Mesenchymal stem cell (in vitro differentiated cells and primary cell): ENCODE results near the gene ATP5MC2.
A peak's percentile ranks its signal among the peaks of the same experiment; 100 is the strongest.

Source experiments
- DNase-seq: peaks from one replicate; pipeline ENCODE4 v3.0.0-alpha.2; 2013
- H2AFZ ChIP-seq: one replicate; pipeline ENCODE4 v1.6.1; 2013; ENCODE audit warnings: low read depth, mild to moderate bottlenecking, control low read depth, inconsistent platforms, low read length, moderate library complexity
- H2AK5ac ChIP-seq: 2 replicates; pipeline ENCODE4 v1.6.1; 2013; ENCODE audit warnings: low read length, moderate library complexity, mild to moderate bottlenecking, inconsistent platforms; ENCODE audit not compliant: severe bottlenecking
- H2BK120ac ChIP-seq: one replicate; pipeline ENCODE4 v1.6.1; 2013; ENCODE audit warnings: low read depth, mild to moderate bottlenecking, inconsistent platforms, low read length, moderate library complexity
- H2BK12ac ChIP-seq, 2 experiments: one replicate each; pipeline ENCODE4 v1.6.1; 2013; ENCODE audit warnings: inconsistent platforms in 2 of 2, low read length in 2 of 2, mild to moderate bottlenecking in 2 of 2, moderate library complexity in 2 of 2, control low read depth in 1 of 2
- H2BK15ac ChIP-seq: one replicate; pipeline ENCODE4 v1.6.1; 2013; ENCODE audit warnings: mild to moderate bottlenecking, low read depth, inconsistent platforms; ENCODE audit not compliant: poor library complexity, severe bottlenecking
- H2BK5ac ChIP-seq: 2 replicates; pipeline ENCODE4 v1.6.1; 2013; ENCODE audit warnings: low read depth, mild to moderate bottlenecking, low read length, control low read depth, inconsistent platforms; ENCODE audit not compliant: poor library complexity, severe bottlenecking
- H3K14ac ChIP-seq, 2 experiments: one replicate each; pipeline ENCODE4 v1.6.1; 2013; ENCODE audit warnings: inconsistent platforms in 2 of 2, low read length in 2 of 2, control low read depth in 1 of 2, mild to moderate bottlenecking in 1 of 2, moderate library complexity in 1 of 2
- H3K18ac ChIP-seq, 2 experiments: one replicate each; pipeline ENCODE4 v1.6.1; 2013; ENCODE audit warnings: inconsistent platforms in 2 of 2, low read length in 2 of 2, control low read depth in 1 of 2, low read depth in 1 of 2, mild to moderate bottlenecking in 1 of 2
- H3K23ac ChIP-seq, 2 experiments: one replicate each; pipeline ENCODE4 v1.6.1; 2013; ENCODE audit warnings: inconsistent platforms in 2 of 2, low read length in 2 of 2, mild to moderate bottlenecking in 2 of 2, moderate library complexity in 2 of 2, control low read depth in 1 of 2
- H3K27ac ChIP-seq: 2 replicates; pipeline ENCODE4 v1.5.1; 2013; ENCODE audit warnings: mild to moderate bottlenecking, moderate library complexity, low read length, control low read depth, inconsistent platforms; ENCODE audit not compliant: poor library complexity, severe bottlenecking
- H3K27me3 ChIP-seq, 2 experiments: 2 replicates each; pipeline versions ENCODE4 v1.6.1 to v1.7.0; 2013; ENCODE audit warnings: low read length in 2 of 2, mild to moderate bottlenecking in 2 of 2, moderate library complexity in 2 of 2, control low read depth in 1 of 2, inconsistent platforms in 1 of 2; ENCODE audit not compliant: control insufficient read depth in 1 of 2, insufficient read depth in 1 of 2
- H3K36me3 ChIP-seq, 2 experiments: 2 replicates each; pipeline versions ENCODE4 v1.6.1 to v1.7.0; 2013; ENCODE audit warnings: low read length in 2 of 2, control low read depth in 1 of 2, inconsistent platforms in 1 of 2, low read depth in 1 of 2, mild to moderate bottlenecking in 1 of 2; ENCODE audit not compliant: insufficient read depth in 2 of 2, control insufficient read depth in 1 of 2
- H3K4ac ChIP-seq, 2 experiments: one replicate each; pipeline ENCODE4 v1.6.1; 2013; ENCODE audit warnings: inconsistent platforms in 2 of 2, low read length in 2 of 2, mild to moderate bottlenecking in 2 of 2, moderate library complexity in 2 of 2, control low read depth in 1 of 2, low read depth in 1 of 2
- H3K4me1 ChIP-seq: 2 replicates; pipeline ENCODE4 v1.6.1; 2013; ENCODE audit warnings: low read depth, low read length, control low read depth; ENCODE audit not compliant: control insufficient read depth, insufficient read depth
- H3K4me2 ChIP-seq: 2 replicates; pipeline ENCODE4 v1.6.1; 2013; ENCODE audit warnings: low read length, mild to moderate bottlenecking, inconsistent platforms; ENCODE audit not compliant: poor library complexity, severe bottlenecking
- H3K4me3 ChIP-seq, 2 experiments: 2 replicates each; pipeline versions ENCODE4 v1.5.1 to v1.7.0; 2013; ENCODE audit warnings: low read length in 2 of 2, mild to moderate bottlenecking in 2 of 2, control low read depth in 1 of 2, low read depth in 1 of 2; ENCODE audit not compliant: insufficient read depth in 1 of 2
- H3K79me1 ChIP-seq: replicated peaks from 2 replicates; pipeline ENCODE4 v1.6.1; 2013; ENCODE audit warnings: mild to moderate bottlenecking, control low read depth, low read length, inconsistent platforms; ENCODE audit not compliant: poor library complexity, severe bottlenecking
- H3K9ac ChIP-seq: 2 replicates; pipeline ENCODE4 v1.7.0; 2013; ENCODE audit warnings: mild to moderate bottlenecking, low read length, moderate library complexity
- H3K9me3 ChIP-seq: 2 replicates; pipeline ENCODE4 v1.7.0; 2013; ENCODE audit warnings: mild to moderate bottlenecking, low read length; ENCODE audit not compliant: control insufficient read depth
- H4K8ac ChIP-seq: one replicate; pipeline ENCODE4 v1.6.1; 2013; ENCODE audit warnings: inconsistent platforms, mild to moderate bottlenecking, low read length, moderate library complexity
- H4K91ac ChIP-seq: one replicate; pipeline ENCODE4 v1.6.1; 2013; ENCODE audit warnings: mild to moderate bottlenecking, low read length, inconsistent platforms
- WGBS: methylation state at CpG from one replicate; pipeline ENCODE4 v1.1.7; 2013; ENCODE audit warnings: mixed read lengths; 5-methylcytosine and 5-hydroxymethylcytosine counted together

The ATP5MC2 gene

GRCh38 chr12:53703756-53704155 lies 27.9 kb upstream of the ATP5MC2 start:
- no peak overlapping the region for H3K4me2 ChIP-seq
- H3K4ac ChIP-seq, result no peak overlapping the region
- H3K23ac ChIP-seq, result no peak overlapping the region
- no peak overlapping the region for H2AK5ac ChIP-seq
- H3K4me1 ChIP-seq, result no peaks in the 10 kb centered on the region
- H3K9ac ChIP-seq, result no peak overlapping the region
- H4K8ac ChIP-seq, result no peak overlapping the region
- H2BK12ac ChIP-seq, result no peak overlapping the region
- no peak overlapping the region for H3K18ac ChIP-seq
- H3K9me3 ChIP-seq, result no peaks in the 10 kb centered on the region
- DNase-seq, result no peak
- H2BK5ac ChIP-seq, result no peak overlapping the region
- no peak overlapping the region for H4K91ac ChIP-seq
- no peak overlapping the region for H3K4me3 ChIP-seq
- 40% methylated on average over 2 of the region's 4 CpGs for WGBS
- no peak overlapping the region for H3K27ac ChIP-seq
- H2AFZ ChIP-seq, result no peak overlapping the region
- no peak overlapping the region for H2BK15ac ChIP-seq
- H3K27me3 ChIP-seq, result peaks cover 50 to 71% of the 10 kb centered on the region in 2 experiments
- H2BK120ac ChIP-seq, result no peak overlapping the region
- H3K14ac ChIP-seq, result no peak overlapping the region
- H3K36me3 ChIP-seq, result no peaks in the 10 kb centered on the region
- no peaks in the 10 kb centered on the region for H3K79me1 ChIP-seq

DNA sequence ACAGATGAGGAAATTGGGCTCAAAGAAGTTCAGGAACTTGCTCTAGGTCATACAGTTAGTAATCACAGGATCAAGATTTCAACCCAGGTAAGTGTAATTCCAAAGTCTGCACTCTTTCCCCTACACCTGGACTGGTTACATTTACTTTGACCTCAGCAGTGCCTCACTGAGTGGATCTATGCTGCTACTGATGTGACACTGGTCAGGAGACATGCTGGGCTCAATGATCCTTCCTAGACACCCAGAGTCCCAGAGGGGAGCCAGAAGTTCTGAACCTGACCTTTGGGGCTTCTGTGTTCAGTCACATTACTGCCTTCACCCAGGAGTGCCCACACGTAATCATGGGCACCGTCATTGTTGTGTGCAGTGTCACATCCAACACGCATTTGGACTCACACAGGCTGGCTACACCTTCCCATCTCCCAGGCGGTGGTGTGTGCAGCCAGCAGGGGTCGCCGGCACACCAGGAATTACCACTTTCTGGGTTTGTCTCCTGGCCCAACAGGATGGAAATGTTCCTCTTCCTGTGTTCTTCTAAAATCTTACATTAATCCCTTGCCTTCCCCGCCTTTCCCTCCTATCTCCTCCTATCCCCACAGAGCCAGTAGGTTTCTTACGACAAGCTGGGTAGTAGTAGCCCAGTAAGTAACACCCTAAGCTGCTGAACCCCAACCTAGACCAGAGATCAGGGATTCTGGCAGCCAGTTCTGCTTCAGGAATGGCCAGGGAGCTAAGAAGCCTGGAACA lies 25.8 kb upstream of the ATP5MC2 start:
- DNase-seq, result peak; percentile 67
- Histone ChIP-seq H3K14ac (no peak overlapping the region), H3K9me3 (no peaks in the 10 kb centered on the region), H2BK5ac (no peak overlapping the region), H3K4ac (no peak overlapping the region), H3K79me1 (no peaks in the 10 kb centered on the region), H3K36me3 (no peaks in the 10 kb centered on the region), H3K23ac (no peak overlapping the region), H3K18ac (no peak overlapping the region), H3K4me1 (peaks cover 4% of the 10 kb centered on the region), H2AK5ac (no peak overlapping the region), H3K9ac (peak overlapping the region; percentile 35), H2AFZ (peak overlapping the region; percentile 57), H2BK12ac (peak overlapping the region in 1 of 2 experiments; percentile 67), H3K27me3 (peaks cover 59 to 77% of the 10 kb centered on the region in 2 experiments), H4K8ac (no peak overlapping the region), H3K4me2 (no peak overlapping the region), H4K91ac (no peak overlapping the region), H3K4me3 (no peak overlapping the region), H2BK120ac (no peak overlapping the region), H2BK15ac (no peak overlapping the region), H3K27ac (no peak overlapping the region)
- 3% methylated on average over 8 of the region's 8 CpGs for WGBS

- Histone ChIP-seq H3K27me3 (peaks cover 58 to 71% of the 10 kb centered on the region in 2 experiments), H3K27ac (no peak overlapping the region), H2BK12ac (no peak overlapping the region), H3K4me1 (peaks cover 8% of the 10 kb centered on the region), H2BK15ac (no peak overlapping the region), H3K4me2 (no peak overlapping the region), H3K23ac (no peak overlapping the region), H2BK5ac (no peak overlapping the region), H3K36me3 (no peaks in the 10 kb centered on the region), H3K9me3 (no peaks in the 10 kb centered on the region), H4K91ac (no peak overlapping the region), H2BK120ac (no peak overlapping the region), H3K79me1 (no peaks in the 10 kb centered on the region), H3K18ac (no peak overlapping the region), H2AFZ (no peak overlapping the region), H3K4me3 (no peak overlapping the region), H3K9ac (no peak overlapping the region), H2AK5ac (no peak overlapping the region), H3K14ac (no peak overlapping the region), H4K8ac (no peak overlapping the region), H3K4ac (no peak overlapping the region)
- no peak for DNase-seq
- WGBS, result 73% methylated on average over 5 of the region's 6 CpGs
Measured at GRCh38 chr12:53700567-53700966, 24.7 kb upstream of the ATP5MC2 start.

GRCh38 chr12:53699678-53700025 lies 23.8 kb upstream of the ATP5MC2 start:
- H3K36me3 ChIP-seq, result no peaks in the 10 kb centered on the region
- no peak overlapping the region for H2AK5ac ChIP-seq
- H2BK12ac ChIP-seq, result no peak overlapping the region
- no peak overlapping the region for H2AFZ ChIP-seq
- H3K27ac ChIP-seq, result no peak overlapping the region
- no peak overlapping the region for H3K4ac ChIP-seq
- peaks cover 61 to 70% of the 10 kb centered on the region in 2 experiments for H3K27me3 ChIP-seq
- no peak overlapping the region for H3K9ac ChIP-seq
- H3K4me2 ChIP-seq, result no peak overlapping the region
- H4K8ac ChIP-seq, result peak overlapping the region; percentile 13
- H3K4me1 ChIP-seq, result peaks cover 11% of the 10 kb centered on the region
- no peak overlapping the region for H2BK5ac ChIP-seq
- H3K4me3 ChIP-seq, result no peak overlapping the region
- WGBS, result 62% methylated on average over 5 of the region's 5 CpGs
- no peaks in the 10 kb centered on the region for H3K9me3 ChIP-seq
- no peak overlapping the region for H3K23ac ChIP-seq
- H2BK15ac ChIP-seq, result no peak overlapping the region
- H2BK120ac ChIP-seq, result no peak overlapping the region
- no peak overlapping the region for H4K91ac ChIP-seq
- DNase-seq, result no peak
- no peaks in the 10 kb centered on the region for H3K79me1 ChIP-seq
- no peak overlapping the region for H3K14ac ChIP-seq
- no peak overlapping the region for H3K18ac ChIP-seq
